22Rv1 (cell line): ENCODE results near the gene UPP1.

Experiments used
- H3K27ac ChIP-seq: fragments of 450-650 bp; 2 replicates; pipeline ENCODE4 v1.5.1; 2017
- ZFX ChIP-seq: fragments of 450-650 bp; IDR thresholded peaks from 2 replicates; pipeline ENCODE4 v1.6.1; 2017; ENCODE audit warnings: antibody characterized with exemption, borderline replicate concordance
- TF ChIP-seq, protein P1 (sequence below): fragments of 450-650 bp; IDR thresholded peaks from 2 replicates; pipeline ENCODE4 v1.5.1; 2017; ENCODE audit warnings: mild to moderate bottlenecking

UPP1 gene

DNA sequence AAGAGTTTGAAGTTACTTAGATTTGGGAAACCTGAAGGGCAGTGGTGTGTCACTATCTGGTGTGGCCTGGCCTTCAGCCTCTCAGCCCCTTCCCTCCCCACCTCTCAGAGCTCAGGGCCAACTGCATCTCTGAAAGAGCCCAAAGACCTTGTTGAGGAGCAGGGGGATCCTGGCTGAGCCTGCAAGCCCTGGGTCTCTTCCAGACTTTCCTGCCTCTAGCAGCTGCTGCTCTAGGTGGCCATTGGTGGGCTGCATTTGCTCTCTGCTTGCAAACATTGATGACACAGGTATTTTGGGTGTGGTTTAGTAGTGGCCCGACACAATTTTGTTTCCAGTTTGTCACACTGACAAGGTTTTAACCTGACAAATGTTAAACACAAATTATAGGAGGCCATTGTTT is 3.1 kb upstream of the UPP1 start:
- no peak overlapping the region for H3K27ac ChIP-seq
- TF ChIP-seq ZFX: no peak
- TF ChIP-seq, protein P1, sequence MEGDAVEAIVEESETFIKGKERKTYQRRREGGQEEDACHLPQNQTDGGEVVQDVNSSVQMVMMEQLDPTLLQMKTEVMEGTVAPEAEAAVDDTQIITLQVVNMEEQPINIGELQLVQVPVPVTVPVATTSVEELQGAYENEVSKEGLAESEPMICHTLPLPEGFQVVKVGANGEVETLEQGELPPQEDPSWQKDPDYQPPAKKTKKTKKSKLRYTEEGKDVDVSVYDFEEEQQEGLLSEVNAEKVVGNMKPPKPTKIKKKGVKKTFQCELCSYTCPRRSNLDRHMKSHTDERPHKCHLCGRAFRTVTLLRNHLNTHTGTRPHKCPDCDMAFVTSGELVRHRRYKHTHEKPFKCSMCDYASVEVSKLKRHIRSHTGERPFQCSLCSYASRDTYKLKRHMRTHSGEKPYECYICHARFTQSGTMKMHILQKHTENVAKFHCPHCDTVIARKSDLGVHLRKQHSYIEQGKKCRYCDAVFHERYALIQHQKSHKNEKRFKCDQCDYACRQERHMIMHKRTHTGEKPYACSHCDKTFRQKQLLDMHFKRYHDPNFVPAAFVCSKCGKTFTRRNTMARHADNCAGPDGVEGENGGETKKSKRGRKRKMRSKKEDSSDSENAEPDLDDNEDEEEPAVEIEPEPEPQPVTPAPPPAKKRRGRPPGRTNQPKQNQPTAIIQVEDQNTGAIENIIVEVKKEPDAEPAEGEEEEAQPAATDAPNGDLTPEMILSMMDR: no peak

DNA sequence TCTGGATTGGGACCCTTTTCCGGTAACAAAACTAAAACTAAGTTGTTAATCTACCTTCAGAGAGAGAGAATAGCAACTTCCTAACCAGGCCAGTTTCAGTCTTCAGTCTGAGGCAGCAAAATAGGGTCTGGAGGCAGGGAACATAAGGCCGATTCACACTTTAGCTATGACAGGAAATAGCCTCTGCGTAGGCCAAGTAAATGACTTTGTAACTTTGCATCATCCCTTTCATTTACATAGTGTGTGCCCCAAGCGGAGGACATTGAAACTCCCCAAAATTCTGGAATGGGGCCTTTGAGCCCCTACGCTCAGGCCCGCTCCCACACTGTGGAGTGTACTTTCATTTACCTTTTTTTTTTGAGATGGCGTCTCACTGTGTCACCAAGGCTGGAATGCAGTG is 1.7 kb upstream of the UPP1 start:
- TF ChIP-seq, protein P1: no peak
- TF ChIP-seq ZFX: no peak
- H3K27ac ChIP-seq: no peak overlapping the region

DNA sequence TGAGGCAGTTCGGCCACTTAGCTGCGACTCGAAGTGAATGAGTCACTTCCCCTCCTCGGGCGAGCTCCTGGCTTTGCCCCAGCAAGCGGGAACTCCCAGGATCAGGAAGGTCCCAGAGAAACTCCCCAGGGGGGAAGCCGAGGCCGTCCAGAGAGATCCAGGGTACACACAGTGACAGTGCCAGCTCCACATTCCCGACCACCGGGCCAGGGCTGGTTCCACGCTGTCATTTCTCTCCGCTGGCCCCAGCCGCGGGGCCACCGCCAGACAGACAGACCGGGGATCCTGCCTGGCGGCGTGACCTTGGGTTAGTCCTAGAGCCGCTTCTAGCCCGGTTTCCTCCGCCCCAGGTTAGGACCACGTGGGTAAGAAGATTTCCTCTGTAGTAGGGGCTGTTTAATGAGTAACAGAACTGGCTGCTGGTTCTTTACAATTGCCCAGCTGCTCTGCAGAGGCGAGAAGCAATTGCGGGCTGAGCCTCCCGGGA is 463 bp upstream of the UPP1 start:
- TF ChIP-seq, protein P1: no peak
- no peak for TF ChIP-seq ZFX
- H3K27ac ChIP-seq: peak overlapping the region; percentile 96

DNA sequence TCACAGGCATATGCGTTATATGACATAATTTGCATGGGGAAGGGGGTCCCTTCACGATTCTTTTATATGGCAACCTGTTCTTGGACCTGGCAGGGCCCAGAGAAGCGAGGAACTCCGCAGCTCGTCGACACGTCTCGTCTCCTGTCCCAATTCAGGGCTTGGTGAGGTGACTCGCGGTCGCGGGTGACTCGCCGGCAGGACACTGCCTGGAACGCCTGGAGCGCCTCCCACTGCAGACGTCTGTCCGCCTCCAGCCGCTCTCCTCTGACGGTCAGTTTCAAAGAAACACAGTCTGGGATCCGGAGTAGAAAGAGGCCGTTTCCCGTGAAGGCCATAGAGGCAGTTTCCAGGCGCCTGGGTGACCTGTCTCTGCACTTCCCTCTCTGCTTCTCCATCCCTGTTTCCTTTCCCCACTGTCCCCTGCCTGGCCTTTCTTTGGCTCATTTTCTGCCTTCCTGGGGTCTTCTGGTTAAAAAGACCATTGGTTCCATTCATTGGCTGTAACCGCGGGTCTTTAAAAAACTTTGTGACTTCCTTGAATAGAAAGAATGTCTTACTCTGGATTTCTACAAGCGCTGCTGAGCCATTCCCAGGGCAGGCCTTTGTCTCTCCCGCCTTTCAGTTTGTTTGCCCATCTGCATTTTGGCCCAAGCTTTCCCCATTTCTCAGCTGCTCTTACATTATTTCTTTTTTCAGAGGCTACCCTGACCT is 1.2 kb downstream of the UPP1 start:
- peak overlapping the region; percentile 96; the same call in 1 of the 2 replicates for H3K27ac ChIP-seq
- TF ChIP-seq, protein P1: no peak
- no peak for TF ChIP-seq ZFX

DNA sequence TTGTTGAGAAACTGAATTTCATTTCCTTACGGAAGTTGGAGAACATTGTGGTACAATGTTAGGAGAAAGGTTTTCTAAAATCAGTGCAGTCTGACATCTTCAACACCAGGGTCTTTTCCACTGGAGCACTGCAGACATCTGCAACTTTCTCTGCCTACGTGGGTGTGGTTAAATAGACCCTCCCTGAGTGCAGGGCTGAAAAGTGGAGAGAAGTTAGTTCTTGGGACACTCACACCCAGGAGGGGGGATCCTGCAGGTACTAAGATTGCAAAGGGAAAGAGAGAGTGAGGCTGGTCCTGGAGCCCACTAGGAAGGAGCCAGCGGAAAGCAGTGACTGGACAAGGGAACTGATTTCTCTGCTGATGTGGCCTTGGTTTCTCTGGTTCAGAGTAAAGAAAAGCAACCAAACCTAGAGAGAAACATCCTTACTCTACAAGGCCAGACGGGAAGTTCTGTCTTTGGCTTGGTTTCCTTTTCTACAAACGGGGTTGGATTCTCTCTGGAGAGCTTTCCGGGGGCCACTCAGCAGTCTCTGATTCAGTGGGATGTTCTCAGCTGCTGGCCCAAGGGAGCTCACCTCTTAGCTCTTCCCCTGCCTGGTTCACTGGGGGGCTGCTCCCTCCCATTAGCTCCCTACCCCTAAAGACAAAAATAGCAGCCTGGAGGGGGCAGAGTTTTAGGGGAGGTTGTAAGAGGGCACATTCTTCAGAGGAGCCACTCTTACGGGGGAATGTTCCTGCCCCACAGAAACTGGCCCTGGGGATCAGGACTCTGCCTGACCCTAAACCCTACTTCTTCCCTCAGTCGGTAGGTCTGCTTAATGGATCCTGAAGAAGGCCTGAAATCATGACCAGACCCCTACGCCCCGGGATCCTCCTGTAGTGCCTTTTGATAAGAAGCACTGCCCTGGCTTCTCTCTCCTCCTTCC is 2.7 kb downstream of the UPP1 start:
- no peak overlapping the region for H3K27ac ChIP-seq
- no peak for TF ChIP-seq ZFX
- TF ChIP-seq, protein P1: no peak

DNA sequence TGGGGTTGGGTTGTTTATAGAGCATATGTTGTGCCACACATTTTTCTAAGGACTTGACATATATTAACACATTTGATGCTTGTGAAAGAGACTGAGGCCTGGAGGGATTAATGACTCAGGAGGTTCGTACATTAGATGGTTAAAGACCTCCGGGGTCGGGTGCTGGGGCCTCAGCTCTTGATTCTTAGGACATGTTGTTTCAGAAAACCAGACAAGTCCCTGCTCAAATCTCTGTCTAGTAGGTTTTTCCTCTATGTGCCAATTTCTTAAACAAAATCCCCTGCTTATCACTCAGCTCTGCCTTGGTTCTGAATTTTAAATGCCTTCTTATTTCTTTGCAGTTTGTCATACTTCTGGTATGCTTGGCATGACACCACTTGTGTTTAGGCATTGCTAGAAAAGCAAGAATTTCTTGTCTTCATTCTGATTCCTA is 5.8 kb downstream of the UPP1 start:
- TF ChIP-seq, protein P1: no peak
- TF ChIP-seq ZFX: no peak
- no peak overlapping the region for H3K27ac ChIP-seq

DNA sequence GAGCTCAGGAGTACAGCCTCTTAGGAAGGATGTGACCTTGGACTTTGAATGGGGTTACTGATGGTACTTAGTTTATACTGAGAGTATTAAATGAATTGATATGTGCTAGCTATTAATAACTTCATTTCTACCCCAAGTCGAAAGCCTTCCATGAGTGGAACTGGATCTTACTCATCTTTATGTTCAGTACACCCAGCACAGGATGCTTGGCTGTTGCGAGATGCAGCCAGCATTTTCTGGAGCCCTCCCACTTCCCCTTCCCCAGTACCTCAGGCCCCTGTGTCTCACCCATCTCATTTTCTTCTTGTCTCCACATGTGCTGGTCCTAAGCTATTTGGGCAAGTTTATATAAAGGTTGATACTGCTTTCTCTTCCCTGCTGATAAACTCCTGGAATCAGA is 7.2 kb downstream of the UPP1 start:
- TF ChIP-seq, protein P1: no peak
- no peak for TF ChIP-seq ZFX
- H3K27ac ChIP-seq: no peak overlapping the region
